Stimulated activated CD4-positive, alpha-beta T cell treated with anti-CD3 and anti-CD28 coated beads, Interleukin-4, amount 100 ng/mL, for 48 hours (primary cell): ENCODE measurements around the gene NUP214.
A peak's percentile ranks its signal among the peaks of the same experiment; 100 is the strongest.
"Not testable (repeated sequence)": the region's sequence is repeated elsewhere in the genome, so short reads cannot be mapped to it uniquely, and the experiment has no call there.

Experiments
- DNase-seq, 2 donors: peaks; one replicate each; pipeline ENCODE4 v3.0.0-alpha.2; 2020; ENCODE audit warnings: low read depth in 2 of 2

NUP214 gene

DNA sequence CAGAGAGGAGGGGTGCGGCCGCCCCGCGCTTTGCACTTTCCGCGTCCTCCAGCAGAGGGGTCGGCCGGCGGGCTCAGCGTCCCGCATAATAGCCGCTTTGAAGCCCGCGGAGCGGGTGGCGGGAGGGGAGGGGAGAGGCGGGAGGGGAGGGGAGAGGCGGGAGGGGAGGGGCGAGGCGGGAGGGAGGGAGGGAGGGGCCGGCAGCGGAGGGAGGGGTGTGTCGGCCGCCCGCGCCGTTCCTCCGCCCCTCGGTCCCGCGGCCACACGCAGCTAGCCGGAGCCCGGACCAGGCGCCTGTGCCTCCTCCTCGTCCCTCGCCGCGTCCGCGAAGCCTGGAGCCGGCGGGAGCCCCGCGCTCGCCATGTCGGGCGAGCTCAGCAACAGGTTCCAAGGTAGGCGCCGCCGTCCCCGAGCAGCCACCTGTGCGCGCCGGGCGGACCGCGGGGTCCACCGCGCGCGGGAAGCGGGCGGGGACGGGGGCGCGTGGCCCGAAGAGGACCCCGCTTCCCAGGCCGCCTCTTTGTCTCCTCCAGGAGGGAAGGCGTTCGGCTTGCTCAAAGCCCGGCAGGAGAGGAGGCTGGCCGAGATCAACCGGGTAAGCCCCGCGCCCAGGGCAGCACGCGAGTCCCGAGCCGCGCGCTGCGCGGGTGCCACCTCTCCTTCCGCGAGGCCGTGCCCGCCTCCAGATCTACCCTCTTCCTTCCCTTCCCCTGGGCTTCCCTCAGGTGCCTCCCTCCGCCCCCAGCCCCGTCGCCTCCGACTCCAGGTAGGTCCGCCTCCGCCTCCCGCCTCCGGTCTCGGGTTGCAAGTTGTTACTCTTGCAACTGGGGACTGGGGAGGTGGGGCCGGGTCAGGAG is 28.9 kb upstream of the NUP214 start, which contains the start of gene AIF1L:
Gene AIF1L, plus strand, starts transcription at position 263 of the 857 bp plus-strand sequence. Its CDS starts 99 bp downstream, at position 362.
- DNase-seq = peak; percentile 9 to 24

DNA sequence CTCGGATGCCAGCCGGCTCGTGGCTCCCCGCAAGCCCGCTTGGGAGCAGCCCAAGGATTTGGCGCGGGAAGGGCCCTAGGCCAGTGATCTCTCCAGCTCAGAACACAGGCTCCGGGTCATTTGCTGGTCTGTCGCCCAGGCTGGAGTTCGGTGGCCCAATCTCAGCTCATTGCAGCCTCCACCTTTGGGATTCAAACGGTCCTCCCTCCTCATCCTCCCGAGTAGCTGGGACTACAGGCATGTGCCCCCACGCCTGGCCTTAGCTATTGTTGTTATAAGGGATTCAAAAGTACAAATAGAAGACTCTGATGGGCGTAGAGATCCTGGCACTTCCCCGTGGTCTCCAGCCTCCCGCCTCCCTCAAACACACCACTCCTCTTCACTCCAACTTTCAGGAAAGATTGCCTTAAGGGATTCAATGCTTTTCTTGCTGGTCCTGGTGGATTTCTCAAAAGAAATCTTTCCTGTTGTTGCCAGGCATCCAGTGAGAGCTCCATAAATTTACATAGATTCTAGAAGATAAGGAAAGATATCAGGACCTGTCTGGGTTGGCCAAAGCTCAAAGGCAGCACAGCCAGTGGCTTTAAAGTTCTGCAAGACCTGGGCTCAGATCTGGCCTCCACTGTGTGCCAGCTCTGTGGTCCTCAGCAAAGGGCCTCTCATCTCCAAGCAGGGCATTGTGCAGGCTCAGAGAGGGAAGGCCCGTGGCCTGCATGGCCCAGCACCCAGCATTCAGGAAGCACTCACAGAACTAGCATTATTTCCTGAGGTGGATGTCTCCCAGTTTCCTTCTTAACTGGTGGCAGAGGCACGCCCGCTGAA is 28.0 kb upstream of the NUP214 start:
- no peak for DNase-seq

DNA sequence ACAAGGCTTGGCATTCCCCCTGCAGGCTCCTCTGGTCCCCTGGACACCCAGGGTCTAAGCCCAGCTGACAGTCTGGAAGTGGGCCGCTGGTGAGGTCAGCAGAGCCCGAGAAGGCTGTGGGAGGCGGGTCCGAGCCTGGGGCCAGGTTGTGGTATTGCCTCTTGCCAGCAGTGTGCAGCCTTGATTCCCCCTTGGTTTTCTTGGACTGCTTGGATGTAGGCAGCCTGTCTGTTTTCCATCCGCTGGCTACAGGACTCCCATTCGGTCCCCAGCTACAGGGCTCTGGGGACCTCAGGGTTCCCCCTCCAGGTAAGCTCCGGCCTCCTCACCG is 27.5 kb upstream of the NUP214 start:
- no peak for DNase-seq

DNA sequence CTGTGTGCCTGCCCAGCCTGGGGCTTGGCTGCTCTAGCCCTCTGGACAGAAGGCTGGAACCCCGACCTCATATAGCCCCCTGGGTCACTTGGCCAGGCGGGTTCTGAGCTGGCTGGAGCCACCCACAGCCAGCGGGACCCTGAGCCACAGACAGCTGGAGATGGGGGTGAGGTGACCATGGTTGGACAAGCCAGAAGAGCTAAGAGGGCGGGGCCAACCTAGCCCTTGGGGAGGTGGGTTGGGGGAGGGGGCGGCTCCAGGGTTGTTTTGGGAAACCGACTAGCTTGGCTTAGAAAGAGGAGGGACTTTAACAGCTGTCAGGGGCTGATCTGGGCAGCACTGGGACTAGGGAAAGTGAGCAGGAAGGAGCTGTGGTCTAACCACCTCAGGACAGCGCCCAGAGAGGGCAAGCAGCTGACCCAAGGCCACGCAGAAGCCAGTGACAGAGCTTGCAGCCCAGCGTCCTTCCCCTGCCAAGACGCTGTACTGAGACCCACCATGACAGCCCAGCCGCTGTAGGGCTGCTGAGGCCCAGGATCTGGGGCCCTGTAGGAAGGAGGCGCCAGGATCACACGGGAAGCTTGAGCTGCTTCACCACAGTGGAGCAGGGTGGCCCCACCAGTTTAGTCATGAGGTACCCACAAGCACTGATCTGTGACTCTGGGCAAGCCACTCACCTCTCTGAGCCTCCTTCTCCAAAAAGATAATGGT is 26.8 kb upstream of the NUP214 start:
- DNase-seq = no peak

DNA sequence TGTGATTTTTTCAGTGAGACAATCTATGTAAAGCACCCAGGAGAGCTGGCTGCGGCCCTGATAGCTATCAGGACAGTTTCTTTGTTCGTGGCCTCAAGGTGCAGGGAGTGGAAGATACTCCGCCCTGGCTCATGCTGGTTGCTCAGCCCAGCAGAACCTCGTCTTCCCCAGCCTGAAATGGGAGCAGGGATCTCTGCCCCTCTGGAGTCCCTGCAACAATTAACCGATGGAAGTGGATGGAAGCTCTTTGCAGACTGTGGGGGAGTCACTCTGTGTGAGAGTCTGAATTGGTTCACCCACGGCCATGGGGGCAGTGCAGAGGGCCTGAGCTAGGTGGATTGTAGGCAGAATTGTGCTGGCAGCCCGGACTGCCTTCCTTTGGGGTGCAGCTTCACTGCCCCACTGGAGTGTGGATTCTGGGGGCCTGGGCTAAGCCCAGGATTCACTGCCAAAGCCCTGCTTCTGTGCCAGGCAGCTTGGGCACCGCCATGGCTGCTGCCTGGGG is 26.2 kb upstream of the NUP214 start:
- no peak for DNase-seq

DNA sequence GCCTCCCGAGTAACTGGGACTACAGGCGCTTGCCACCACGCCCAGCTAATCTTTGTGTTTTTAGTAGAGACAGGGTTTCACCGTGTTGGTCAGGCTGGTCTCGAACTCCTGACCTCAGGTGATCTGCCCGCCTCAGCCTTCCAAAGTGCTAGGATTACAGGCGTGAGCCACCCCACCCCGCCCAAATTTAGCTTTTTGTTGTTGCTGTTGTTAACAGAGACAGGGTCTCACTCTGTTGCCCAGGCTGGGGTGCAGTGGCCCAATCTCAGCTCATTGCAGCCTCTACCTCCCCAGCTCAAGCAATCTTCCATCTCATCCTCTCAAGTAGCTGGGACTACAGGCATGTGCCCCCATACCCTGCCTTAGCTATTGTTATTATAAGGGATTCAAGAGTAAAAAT is 25.5 kb upstream of the NUP214 start:
- DNase-seq = not testable (repeated sequence)

DNA sequence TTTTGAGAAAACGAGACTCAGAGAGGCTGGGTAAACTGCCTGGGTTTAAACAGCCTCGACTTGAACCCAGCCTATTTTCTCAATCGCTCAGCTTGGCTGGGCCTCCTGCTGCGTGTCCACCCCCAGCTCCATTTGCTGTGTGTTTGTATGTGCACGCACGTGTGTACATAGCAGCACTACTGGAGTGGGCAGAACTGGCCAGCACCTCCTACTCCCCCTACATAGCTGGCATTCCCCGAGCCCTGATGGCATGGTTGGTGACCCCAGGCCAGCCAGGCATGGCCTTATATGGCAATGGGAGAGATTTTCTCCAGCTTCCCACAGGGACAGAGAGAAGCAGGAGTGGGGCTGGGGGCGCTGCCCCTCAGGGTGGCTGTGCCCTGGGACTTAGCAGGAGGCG is 24.9 kb upstream of the NUP214 start:
- DNase-seq = no peak

DNA sequence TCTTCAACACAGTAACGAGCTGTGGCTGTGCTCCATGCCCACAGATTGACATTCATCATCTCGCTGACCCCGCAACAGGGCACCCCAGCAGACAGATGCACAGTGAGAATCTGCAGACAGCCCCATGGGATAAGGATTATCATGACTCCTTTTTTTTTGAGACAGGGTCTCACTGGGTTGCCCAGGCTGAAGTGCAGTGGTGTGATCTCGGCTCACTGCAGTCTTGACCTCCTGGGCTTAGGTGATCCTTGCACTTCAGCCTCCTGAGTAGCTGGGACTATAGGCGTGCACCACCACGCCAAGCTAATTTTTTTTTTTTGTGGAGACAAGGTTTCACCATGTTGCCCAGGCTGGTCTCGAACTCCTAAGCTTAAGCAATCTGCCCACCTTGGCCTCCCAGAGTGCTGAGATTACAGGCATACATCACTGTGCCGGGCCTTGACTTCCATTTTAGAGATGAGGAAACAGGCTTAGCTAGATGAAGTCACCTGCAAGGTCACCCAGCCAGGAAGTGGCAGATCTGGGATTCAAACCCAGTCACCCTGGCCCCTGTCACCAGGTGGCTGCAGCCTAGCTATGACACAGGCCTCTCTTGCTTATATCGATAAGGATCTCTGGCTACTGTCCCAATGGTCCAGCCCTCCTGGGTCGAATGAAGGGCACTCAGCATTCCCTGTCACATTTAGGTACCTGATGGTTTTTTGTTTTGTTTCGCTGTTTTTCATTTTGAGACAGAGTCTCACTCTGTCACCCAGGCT is 24.0 kb upstream of the NUP214 start:
- no peak for DNase-seq

DNA sequence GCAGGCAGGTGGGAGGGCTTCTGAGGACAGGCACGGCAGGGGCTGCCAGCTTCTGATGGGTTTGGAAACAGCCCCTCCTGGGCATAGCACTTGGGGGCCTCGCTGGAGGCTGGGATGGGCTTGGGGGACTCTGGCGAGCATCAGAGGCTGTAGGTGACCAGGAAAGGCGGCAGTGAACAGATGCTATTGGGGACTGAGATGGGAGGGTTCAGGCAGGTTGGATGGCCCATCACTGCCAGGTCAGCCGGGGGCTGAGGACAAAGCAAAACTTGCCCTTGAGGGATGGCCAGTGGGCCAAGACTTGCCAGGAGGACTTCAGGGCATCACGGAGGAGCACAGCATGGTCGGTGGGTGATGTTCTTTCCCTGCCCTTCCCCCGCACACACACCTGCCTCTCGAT is 22.4 kb upstream of the NUP214 start:
- no peak for DNase-seq

DNA sequence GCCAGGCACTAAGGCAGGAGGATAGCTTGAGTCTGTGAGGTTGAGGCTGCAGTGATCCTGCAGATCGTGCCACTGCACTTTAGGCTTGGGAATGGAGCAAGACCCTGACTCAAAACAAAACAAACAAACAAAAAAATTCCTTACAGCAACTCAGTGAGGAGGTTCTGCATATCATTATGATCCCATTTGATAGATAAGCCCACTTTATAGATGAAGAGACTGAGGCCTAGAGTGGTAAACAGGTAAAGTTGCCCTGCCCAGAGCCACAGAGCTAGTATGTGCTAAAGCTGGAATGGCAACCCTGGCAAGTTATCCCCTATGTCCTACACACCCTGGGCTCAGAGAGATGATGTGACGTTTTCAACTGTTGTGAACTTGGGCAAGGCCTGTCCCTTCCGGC is 21.9 kb upstream of the NUP214 start:
- no peak for DNase-seq

DNA sequence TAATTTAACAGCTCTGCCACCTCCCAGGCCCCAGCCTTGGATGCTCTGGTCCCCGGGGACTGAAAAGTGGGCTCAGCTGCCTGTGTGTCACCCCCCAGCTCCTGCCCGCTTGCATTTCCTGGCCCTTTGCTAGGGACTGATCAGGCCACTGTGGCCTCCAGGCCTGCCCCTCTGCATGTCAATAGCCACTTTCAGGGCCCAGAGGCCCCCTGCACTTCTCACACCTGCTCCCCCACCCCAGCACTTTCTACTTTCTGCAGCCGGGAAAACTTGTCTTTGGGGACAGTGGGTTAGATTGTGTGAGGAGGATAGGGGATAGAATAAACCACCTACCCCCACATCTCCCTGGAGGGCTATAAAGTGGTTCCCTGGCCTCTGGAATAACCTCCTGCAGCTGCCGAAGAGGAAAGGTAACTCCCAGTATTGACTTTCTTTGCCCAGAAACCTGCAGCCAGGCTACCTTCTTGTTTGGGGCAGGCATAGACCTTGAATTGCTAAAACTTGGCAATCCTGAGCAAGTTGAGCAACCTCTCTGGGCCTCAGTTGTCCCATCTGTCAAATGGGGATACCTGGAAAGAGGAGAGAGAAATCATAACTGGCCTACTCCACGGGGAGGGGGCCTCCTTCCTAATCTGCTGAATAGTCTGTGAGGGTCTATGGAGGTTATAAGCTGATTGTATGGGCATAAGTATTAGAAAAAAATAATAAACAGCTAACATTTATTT is 21.2 kb upstream of the NUP214 start:
- no peak for DNase-seq

DNA sequence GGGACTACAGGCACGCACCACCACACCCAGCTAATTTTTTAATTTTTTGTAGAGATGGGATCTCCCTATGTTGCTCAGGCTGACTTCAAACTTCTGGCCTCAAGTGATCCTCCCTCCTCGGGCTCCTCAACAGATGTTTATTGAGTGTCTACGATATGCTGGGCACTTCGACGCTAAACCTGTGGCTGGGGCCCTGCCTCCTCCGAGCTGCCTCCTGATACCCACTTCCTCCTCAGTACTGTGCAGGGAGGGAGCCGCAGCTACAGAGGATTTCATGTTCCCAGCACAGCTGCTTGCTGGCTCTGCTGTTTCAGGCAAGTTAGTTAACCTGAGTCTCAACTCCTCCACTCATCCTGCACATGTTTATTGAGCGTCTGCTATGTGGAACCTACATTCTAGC is 19.4 kb upstream of the NUP214 start:
- DNase-seq = no peak

DNA sequence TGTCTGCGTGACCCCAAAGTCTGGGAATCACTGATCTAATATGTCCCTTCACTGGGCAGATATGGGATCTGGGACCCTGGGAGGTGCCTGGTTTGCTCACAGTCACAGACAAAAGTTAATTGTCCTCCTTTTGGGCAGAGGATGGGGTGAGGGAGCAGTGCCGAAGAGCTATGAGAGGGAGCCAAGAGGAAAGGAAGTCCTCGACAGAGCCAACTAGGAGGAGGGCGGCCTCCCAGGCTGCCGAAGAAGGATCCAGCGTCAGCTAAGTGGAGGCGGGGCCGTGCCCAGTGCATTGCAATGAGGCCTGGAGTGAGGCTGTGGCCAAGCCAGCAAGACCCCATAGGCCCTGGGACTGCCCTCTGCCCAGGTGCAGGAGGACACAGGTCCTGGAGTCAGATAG is 17.6 kb upstream of the NUP214 start:
- no peak for DNase-seq

DNA sequence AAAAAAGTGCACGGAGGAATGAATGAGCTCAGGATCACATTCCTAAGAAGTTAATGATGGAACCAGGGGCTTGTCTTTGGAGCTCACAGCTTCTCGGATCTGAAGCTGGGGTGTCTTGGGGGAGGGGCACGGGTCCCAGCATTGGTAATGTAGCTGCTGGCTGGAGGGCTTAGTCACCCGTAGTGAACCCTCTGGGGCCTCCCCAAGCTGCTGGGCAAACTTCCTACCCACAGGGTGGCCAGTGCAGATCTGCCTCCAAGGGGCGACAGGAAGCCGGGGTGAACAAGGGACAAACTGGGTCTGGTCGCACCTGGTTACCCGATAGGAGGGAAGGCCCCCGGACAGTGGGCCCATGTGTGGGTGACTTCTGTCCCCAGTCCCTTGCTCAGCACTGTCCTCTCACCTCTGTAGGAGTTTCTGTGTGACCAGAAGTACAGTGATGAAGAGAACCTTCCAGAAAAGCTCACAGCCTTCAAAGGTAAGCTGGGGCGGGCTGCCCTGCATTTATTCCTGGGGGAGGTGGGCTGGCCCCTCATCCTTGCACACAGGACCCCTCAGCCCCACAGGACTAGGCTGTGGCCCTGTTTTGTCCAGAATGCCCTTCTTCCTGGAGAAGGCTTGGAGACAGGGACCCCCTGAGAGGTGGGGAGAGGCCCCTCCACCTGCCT is 14.1 kb upstream of the NUP214 start:
- DNase-seq = no peak

DNA sequence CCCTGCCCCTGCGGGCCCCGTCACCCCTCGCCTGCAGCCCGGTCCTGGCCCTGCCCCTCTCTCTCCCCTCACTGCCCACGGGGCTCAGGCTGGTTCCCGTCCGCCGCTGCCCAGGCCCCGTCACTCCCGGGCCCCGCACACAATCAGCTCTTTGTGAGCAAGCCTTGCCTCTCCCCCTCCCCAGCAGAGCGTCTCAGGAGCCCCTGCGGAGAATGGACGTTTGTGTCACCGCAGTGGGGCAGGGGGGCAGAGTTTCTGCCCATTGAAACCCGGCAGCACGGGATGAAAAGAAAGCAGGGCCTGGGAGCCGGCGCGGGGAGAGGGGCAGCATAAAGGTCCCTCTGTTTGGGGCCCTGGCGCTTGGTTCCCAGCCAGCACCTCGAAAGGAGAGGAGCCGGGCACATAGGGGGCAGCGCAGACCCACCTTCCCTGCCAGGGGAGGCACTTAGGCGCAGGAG is 13.5 kb upstream of the NUP214 start:
- no peak for DNase-seq

DNA sequence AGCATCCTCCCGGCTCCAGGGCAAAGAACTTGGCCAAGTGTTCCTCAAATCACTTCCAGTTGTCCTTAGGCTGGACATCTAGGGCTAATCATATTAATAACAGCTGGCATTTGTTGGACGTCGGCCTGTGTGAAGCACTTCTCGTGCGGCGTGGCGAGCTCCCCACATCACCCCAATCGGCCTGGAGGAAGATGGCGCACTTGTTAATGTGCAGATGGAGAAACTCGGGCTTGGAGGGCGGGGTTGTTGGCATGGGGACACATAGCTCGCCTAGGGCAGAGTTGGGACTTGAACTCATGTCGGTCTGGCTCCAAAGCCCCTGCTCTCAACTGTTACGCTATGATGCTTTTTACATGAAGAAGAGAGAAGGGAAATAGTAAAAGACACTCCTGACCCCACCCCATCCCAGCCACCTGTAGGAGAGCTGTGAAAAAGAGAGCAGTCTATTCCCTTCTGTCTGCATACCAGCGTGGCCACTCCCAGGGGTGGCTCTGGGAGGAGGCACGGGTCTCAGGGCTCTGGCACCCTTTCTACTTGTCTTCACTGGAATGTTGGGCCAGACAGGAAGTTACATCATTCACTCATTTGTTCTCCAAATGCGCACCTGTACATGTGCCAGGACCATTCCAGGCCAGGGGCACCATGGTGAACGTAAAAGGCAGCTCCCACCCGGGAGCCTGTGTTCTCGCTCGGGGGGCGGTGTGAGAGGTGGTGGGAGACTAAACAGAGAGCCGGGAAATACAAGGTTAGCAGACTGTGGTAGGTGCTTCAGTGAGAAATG is 12.8 kb upstream of the NUP214 start:
- DNase-seq = no peak

DNA sequence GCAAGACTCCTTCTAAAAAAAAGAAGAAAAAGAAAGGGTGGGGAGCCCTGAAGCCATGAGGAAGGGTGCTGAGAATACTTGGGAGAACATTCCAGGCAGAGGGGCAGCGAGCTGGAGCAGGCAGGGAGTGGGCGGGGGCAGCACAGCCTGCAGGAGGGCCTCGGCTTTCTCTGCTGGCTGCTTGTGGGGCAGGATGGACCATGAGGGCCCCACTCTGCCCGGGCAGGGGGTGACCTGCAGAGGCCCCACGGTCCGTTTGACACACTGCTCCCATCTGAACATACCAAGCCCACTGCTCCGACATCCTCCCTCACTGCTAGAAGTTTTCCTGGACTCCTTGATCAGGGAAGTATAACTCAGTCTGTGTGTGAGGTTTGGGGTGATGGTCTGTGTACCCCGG is 11.7 kb upstream of the NUP214 start:
- no peak for DNase-seq

DNA sequence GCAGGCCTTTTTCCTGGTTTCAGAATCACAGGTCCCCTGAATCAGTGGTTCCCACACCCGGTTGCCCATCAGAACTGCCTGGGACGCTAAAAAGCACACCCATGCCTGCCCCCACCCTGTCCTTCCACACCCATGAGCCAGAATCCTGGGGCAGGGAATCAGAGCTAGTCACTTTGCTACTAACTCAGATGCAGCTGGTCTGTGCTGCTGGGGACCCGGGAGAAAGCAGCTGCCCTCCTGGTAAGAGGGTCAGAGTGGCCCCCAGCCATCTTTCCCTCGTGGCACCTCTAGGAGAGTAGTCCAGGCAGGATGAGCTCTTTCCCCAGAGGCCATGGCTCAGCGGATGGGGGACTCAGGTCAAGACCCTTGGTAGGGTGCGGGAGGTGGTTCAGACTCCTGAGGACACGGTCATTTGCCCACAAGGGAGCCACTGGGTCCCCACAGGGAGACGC is 11.3 kb upstream of the NUP214 start:
- DNase-seq = no peak

DNA sequence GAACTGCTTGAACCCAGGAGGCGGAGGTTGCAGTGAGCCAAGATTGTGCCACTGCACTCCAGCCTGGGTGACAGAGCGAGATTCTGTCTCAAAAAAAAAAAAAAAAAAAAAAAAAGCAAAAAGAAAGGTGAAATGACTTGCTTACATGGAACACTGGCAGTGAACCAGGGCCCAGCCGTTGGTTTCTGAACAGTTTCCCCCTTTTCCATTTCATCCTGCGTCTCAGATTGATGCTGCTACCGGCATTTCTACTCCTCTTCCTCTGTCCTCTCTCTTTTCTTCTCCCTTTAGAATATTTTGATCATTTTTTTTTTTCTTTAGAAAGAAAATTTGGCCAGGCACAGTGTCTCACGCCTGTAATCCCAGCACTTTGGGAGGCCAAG is 10.0 kb upstream of the NUP214 start:
- DNase-seq = not testable (repeated sequence)
